Measurements from ENCODE around the gene KDM2A.

KDM2A gene

DNA sequence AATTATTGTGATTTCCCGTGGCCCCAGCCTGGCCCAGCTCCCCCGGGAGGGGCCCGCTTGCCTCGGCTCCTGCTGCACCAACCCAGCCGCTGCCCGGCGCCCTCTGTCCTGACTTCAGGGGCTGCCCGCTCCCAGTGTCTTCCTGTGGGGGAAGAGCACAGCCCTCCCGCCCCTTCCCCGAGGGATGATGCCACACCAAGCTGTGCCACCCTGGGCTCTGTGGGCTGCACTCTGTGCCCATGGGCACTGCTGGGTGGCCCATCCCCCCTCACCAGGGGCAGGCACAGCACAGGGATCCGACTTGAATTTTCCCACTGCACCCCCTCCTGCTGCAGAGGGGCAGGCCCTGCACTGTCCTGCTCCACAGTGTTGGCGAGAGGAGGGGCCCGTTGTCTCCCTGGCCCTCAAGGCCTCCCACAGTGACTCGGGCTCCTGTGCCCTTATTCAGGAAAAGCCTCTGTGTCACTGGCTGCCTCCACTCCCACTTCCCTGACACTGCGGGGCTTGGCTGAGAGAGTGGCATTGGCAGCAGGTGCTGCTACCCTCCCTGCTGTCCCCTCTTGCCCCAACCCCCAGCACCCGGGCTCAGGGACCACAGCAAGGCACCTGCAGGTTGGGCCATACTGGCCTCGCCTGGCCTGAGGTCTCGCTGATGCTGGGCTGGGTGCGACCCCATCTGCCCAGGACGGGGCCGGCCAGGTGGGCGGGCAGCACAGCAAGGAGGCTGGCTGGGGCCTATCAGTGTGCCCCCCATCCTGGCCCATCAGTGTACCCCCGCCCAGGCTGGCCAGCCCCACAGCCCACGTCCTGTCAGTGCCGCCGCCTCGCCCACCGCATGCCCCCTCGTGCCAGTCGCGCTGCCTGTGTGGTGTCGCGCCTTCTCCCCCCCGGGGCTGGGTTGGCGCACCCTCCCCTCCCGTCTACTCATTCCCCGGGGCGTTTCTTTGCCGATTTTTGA is 166.8 kb downstream of the KDM2A start:
- no peak overlapping the region for H2BK15ac ChIP-seq (ENCODE audit: low read length)
- no peaks in the 10 kb centered on the region for H3K9me3 ChIP-seq (replicated peaks in 1 of 2; ENCODE audit: control insufficient read depth in 2 of 2, insufficient read depth in 1 of 2, low read depth in 1 of 2, low read length in 2 of 2)
- H2BK5ac ChIP-seq (ENCODE audit: low read length) = peak overlapping the region; percentile 87
- H2BK120ac ChIP-seq (ENCODE audit: low read depth, low read length) = no peak overlapping the region
- H3K4me3 ChIP-seq (ENCODE audit: low read length in 2 of 2) = no peak overlapping the region
- no peak overlapping the region for H3K4ac ChIP-seq (ENCODE audit: low read length)
- no peak overlapping the region for H3K4me2 ChIP-seq (ENCODE audit: insufficient read depth, low read length, poor library complexity, severe bottlenecking)
- H2AK5ac ChIP-seq (ENCODE audit: low read depth, low read length) = no peak overlapping the region
- WGBS, 2 donors (ENCODE audit: extremely low coverage in 2 of 2, insufficient read length in 2 of 2, insufficient replicate concordance in 1 of 2) = no CpG with 5 or more reads among the region's 39 CpGs
- H3K9ac ChIP-seq (ENCODE audit: low read depth, low read length, poor library complexity) = peak overlapping the region; percentile 44
- peaks cover 34% of the 10 kb centered on the region for H3K79me1 ChIP-seq (ENCODE audit: low read depth, low read length)
- H4K91ac ChIP-seq (ENCODE audit: low read depth, low read length, poor library complexity) = no peak overlapping the region
- H3K27ac ChIP-seq (replicated peaks; ENCODE audit: low read length) = no peak overlapping the region
- no peak overlapping the region for H3K23ac ChIP-seq (ENCODE audit: low read depth, low read length, poor library complexity)
- no peak overlapping the region for H2BK12ac ChIP-seq (ENCODE audit: low read length)
- peaks cover 18 to 19% of the 10 kb centered on the region in 2 donors for H3K4me1 ChIP-seq (ENCODE audit: control insufficient read depth in 2 of 2, insufficient read depth in 1 of 2, low read depth in 1 of 2, low read length in 2 of 2)
- no peak for DNase-seq (ENCODE audit: low spot score)
- no peak overlapping the region for H4K8ac ChIP-seq (ENCODE audit: low read depth, low read length)
- H3K36me3 ChIP-seq (replicated peaks in 1 of 2; ENCODE audit: control insufficient read depth in 2 of 2, insufficient read depth in 2 of 2, low read length in 2 of 2) = peaks cover 51 to 73% of the 10 kb centered on the region in 2 donors
- no peak overlapping the region for H3K18ac ChIP-seq (ENCODE audit: low read length)
- H3K14ac ChIP-seq (ENCODE audit: low read length) = no peak overlapping the region
- H2AFZ ChIP-seq (ENCODE audit: low read length) = no peak overlapping the region
- H3K27me3 ChIP-seq (ENCODE audit: control insufficient read depth in 3 of 3, insufficient read depth in 3 of 3, low read depth in 1 of 3, low read length in 3 of 3) = no peaks in the 10 kb centered on the region

DNA sequence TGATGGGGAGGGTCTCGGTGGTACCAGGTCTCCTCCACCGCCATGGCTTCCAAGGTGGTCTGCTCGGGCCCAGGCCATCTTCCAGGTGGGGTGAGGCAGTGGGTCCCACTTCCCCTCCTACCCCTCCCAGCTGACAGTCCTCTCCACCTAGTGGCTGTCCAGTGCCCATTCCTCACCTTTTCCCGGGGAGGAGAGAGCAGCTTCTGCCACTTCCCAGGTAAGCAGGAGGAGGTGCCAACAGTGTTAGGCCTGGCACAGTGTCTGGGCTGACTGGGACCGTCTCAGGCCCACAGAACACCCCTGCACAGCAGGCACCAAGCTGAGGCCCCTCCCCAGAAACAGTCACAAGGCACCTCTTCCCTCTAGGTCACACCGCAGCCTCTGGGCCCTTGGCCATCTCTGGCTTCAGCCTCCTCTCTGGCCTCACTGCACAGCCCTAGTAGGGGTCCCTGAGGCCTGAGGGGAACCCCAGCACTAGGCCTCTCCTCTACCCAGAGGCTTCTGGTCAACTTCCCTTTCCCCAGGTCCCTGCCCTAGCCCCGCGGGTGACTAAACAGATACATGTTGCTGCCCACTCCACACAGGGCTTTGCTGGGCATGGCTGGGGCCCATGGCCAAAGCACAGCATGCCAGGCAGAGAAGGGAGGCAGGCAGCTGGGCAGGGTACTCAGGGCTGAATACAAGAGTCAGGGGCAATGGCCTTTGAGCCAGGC is 167.7 kb downstream of the KDM2A start:
- no peak overlapping the region for H3K9ac ChIP-seq (ENCODE audit: low read depth, low read length, poor library complexity)
- H3K23ac ChIP-seq (ENCODE audit: low read depth, low read length, poor library complexity) = peak overlapping the region; percentile 65
- H3K4me1 ChIP-seq (ENCODE audit: control insufficient read depth in 2 of 2, insufficient read depth in 1 of 2, low read depth in 1 of 2, low read length in 2 of 2) = peaks cover 19 to 21% of the 10 kb centered on the region in 2 donors
- H3K18ac ChIP-seq (ENCODE audit: low read length) = no peak overlapping the region
- no peak overlapping the region for H3K4me3 ChIP-seq (ENCODE audit: low read length in 2 of 2)
- no peak overlapping the region for H2BK15ac ChIP-seq (ENCODE audit: low read length)
- H2AFZ ChIP-seq (ENCODE audit: low read length) = no peak overlapping the region
- no peaks in the 10 kb centered on the region for H3K27me3 ChIP-seq (ENCODE audit: control insufficient read depth in 3 of 3, insufficient read depth in 3 of 3, low read depth in 1 of 3, low read length in 3 of 3)
- no peak overlapping the region for H3K27ac ChIP-seq (replicated peaks; ENCODE audit: low read length)
- no peak overlapping the region for H4K8ac ChIP-seq (ENCODE audit: low read depth, low read length)
- H4K91ac ChIP-seq (ENCODE audit: low read depth, low read length, poor library complexity) = no peak overlapping the region
- H3K36me3 ChIP-seq (replicated peaks in 1 of 2; ENCODE audit: control insufficient read depth in 2 of 2, insufficient read depth in 2 of 2, low read length in 2 of 2) = peaks cover 48 to 73% of the 10 kb centered on the region in 2 donors
- H2AK5ac ChIP-seq (ENCODE audit: low read depth, low read length) = peak overlapping the region; percentile 20
- DNase-seq (ENCODE audit: low spot score) = no peak
- no peak overlapping the region for H3K4me2 ChIP-seq (ENCODE audit: insufficient read depth, low read length, poor library complexity, severe bottlenecking)
- no peak overlapping the region for H3K14ac ChIP-seq (ENCODE audit: low read length)
- H2BK12ac ChIP-seq (ENCODE audit: low read length) = no peak overlapping the region
- peak overlapping the region; percentile 87 for H2BK5ac ChIP-seq (ENCODE audit: low read length)
- H3K4ac ChIP-seq (ENCODE audit: low read length) = no peak overlapping the region
- H3K9me3 ChIP-seq (replicated peaks in 1 of 2; ENCODE audit: control insufficient read depth in 2 of 2, insufficient read depth in 1 of 2, low read depth in 1 of 2, low read length in 2 of 2) = no peaks in the 10 kb centered on the region
- no peak overlapping the region for H2BK120ac ChIP-seq (ENCODE audit: low read depth, low read length)
- WGBS, 2 donors (ENCODE audit: extremely low coverage in 2 of 2, insufficient read length in 2 of 2, insufficient replicate concordance in 1 of 2) = no CpG with 5 or more reads among the region's 8 CpGs
- peaks cover 36% of the 10 kb centered on the region for H3K79me1 ChIP-seq (ENCODE audit: low read depth, low read length)

DNA sequence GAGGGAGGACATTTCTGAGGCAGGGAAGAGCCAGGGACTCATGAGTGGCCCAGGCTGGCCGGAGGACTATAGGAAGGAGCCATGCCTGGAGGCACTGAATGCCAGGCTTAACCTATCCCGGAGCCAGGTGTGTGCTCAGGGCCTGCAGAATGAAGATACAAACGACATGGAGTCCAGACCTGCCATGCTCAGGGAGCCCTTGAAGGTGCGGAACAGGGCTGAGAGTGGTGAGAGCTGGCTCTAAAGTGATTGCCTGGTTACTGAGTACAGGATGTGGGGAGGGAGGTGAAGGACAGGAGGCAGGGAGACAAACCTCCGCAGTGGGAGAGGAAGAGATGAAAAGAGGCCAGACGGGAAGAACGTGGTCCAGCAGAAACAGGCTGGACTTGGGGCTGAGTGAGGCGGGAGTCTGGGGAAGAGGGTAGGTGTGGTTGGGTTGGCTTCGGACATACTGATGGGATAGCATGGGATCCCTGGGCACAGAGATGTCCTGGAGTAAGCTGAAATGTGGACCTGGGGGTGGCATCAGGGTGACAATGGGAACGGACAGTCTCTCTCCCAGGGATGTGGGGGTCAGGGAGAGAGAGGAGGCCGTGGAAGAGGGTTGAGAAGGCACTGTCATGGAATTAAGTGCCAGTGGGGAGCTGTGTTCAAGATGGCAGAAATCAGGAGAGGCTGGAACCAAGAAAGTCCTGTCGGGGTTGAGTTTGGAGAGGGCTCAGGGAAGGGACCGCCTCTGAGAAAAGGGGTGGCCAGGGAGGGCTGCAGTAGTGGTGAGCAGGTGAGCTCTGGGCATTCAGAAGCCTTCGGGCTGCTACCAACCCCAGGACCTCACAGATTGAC is 168.5 kb downstream of the KDM2A start:
- Histone ChIP-seq H3K9me3 (replicated peaks in 1 of 2; ENCODE audit: control insufficient read depth in 2 of 2, insufficient read depth in 1 of 2, low read depth in 1 of 2, low read length in 2 of 2) (no peaks in the 10 kb centered on the region), H3K4me2 (ENCODE audit: insufficient read depth, low read length, poor library complexity, severe bottlenecking) (peak overlapping the region; percentile 86), H2BK120ac (ENCODE audit: low read depth, low read length) (peak overlapping the region; percentile 94), H4K8ac (ENCODE audit: low read depth, low read length) (no peak overlapping the region), H3K9ac (ENCODE audit: low read depth, low read length, poor library complexity) (peak overlapping the region; percentile 100), H3K4me3 (ENCODE audit: low read length in 2 of 2) (peak overlapping the region; percentile 96 to 98), H3K18ac (ENCODE audit: low read length) (peak overlapping the region; percentile 100), H4K91ac (ENCODE audit: low read depth, low read length, poor library complexity) (peak overlapping the region; percentile 22), H3K79me1 (ENCODE audit: low read depth, low read length) (peaks cover 37% of the 10 kb centered on the region), H3K27me3 (ENCODE audit: control insufficient read depth in 3 of 3, insufficient read depth in 3 of 3, low read depth in 1 of 3, low read length in 3 of 3) (no peaks in the 10 kb centered on the region), H3K14ac (ENCODE audit: low read length) (peak overlapping the region; percentile 39), H3K27ac (replicated peaks; ENCODE audit: low read length) (peak overlapping the region; percentile 97), H2BK5ac (ENCODE audit: low read length) (peak overlapping the region; percentile 95), H3K4me1 (ENCODE audit: control insufficient read depth in 2 of 2, insufficient read depth in 1 of 2, low read depth in 1 of 2, low read length in 2 of 2) (peaks cover 19 to 21% of the 10 kb centered on the region in 2 donors), H3K23ac (ENCODE audit: low read depth, low read length, poor library complexity) (peak overlapping the region; percentile 99), H3K36me3 (replicated peaks in 1 of 2; ENCODE audit: control insufficient read depth in 2 of 2, insufficient read depth in 2 of 2, low read length in 2 of 2) (peaks cover 47 to 73% of the 10 kb centered on the region in 2 donors), H3K4ac (ENCODE audit: low read length) (no peak overlapping the region), H2AFZ (ENCODE audit: low read length) (peak overlapping the region; percentile 94), H2BK12ac (ENCODE audit: low read length) (no peak overlapping the region), H2BK15ac (ENCODE audit: low read length) (peak overlapping the region; percentile 28), H2AK5ac (ENCODE audit: low read depth, low read length) (peak overlapping the region; percentile 90)
- WGBS, 2 donors (ENCODE audit: extremely low coverage in 2 of 2, insufficient read length in 2 of 2, insufficient replicate concordance in 1 of 2) = no CpG with 5 or more reads among the region's 14 CpGs
- DNase-seq (ENCODE audit: low spot score) = no peak
